GM18508 (cell line): ENCODE results near the gene OPCML.

Experiments used
- ATAC-seq: cut with Tn5 transposase; IDR thresholded peaks from one replicate; pipeline ENCODE4 v1.9.1; 2021; ENCODE audit warnings: moderate number of reproducible peaks; ENCODE audit not compliant: insufficient read depth, unreplicated experiment

Gene OPCML

GRCh38 chr11:132883241-132883640 is 649.1 kb downstream of the OPCML start:
- no peak for ATAC-seq

- no peak for ATAC-seq
Measured at GRCh38 chr11:132881622-132882021, 650.7 kb downstream of the OPCML start.

GRCh38 chr11:132878111-132878510 is 654.2 kb downstream of the OPCML start:
- ATAC-seq = no peak

- no peak for ATAC-seq
Measured at GRCh38 chr11:132876705-132877104, 655.6 kb downstream of the OPCML start.

- no peak for ATAC-seq
Measured at GRCh38 chr11:132876239-132876638, 656.1 kb downstream of the OPCML start.

- no peak for ATAC-seq
Measured at GRCh38 chr11:132874638-132875037, 657.7 kb downstream of the OPCML start.

- ATAC-seq = no peak
Measured at GRCh38 chr11:132873841-132874240, 658.5 kb downstream of the OPCML start.

GRCh38 chr11:132872211-132872610 is 660.1 kb downstream of the OPCML start:
- ATAC-seq = no peak

GRCh38 chr11:132866783-132867545 is 665.3 kb downstream of the OPCML start:
- ATAC-seq = no peak

- no peak for ATAC-seq
Measured at GRCh38 chr11:132865623-132866022, 666.7 kb downstream of the OPCML start.

- ATAC-seq = no peak
Measured at GRCh38 chr11:132864811-132865576, 667.3 kb downstream of the OPCML start.

GRCh38 chr11:132862933-132863332 is 669.4 kb downstream of the OPCML start:
- no peak for ATAC-seq

GRCh38 chr11:132862137-132862536 is 670.2 kb downstream of the OPCML start:
- ATAC-seq = no peak

GRCh38 chr11:132859306-132859705 is 673.0 kb downstream of the OPCML start:
- no peak for ATAC-seq

- ATAC-seq = no peak
Measured at GRCh38 chr11:132858223-132858622, 674.1 kb downstream of the OPCML start.

GRCh38 chr11:132856032-132856431 is 676.3 kb downstream of the OPCML start:
- no peak for ATAC-seq

- ATAC-seq = no peak
Measured at GRCh38 chr11:132855516-132855915, 676.8 kb downstream of the OPCML start.

GRCh38 chr11:132853886-132854285 is 678.4 kb downstream of the OPCML start:
- no peak for ATAC-seq

- no peak for ATAC-seq
Measured at GRCh38 chr11:132852361-132852760, 679.9 kb downstream of the OPCML start.

GRCh38 chr11:132851247-132851646 is 681.1 kb downstream of the OPCML start:
- ATAC-seq = no peak

- no peak for ATAC-seq
Measured at GRCh38 chr11:132850266-132850665, 682.0 kb downstream of the OPCML start.

GRCh38 chr11:132848336-132848735 is 684.0 kb downstream of the OPCML start:
- ATAC-seq = no peak
